ENCODE measurements around the gene PIP4K2B.

DNA sequence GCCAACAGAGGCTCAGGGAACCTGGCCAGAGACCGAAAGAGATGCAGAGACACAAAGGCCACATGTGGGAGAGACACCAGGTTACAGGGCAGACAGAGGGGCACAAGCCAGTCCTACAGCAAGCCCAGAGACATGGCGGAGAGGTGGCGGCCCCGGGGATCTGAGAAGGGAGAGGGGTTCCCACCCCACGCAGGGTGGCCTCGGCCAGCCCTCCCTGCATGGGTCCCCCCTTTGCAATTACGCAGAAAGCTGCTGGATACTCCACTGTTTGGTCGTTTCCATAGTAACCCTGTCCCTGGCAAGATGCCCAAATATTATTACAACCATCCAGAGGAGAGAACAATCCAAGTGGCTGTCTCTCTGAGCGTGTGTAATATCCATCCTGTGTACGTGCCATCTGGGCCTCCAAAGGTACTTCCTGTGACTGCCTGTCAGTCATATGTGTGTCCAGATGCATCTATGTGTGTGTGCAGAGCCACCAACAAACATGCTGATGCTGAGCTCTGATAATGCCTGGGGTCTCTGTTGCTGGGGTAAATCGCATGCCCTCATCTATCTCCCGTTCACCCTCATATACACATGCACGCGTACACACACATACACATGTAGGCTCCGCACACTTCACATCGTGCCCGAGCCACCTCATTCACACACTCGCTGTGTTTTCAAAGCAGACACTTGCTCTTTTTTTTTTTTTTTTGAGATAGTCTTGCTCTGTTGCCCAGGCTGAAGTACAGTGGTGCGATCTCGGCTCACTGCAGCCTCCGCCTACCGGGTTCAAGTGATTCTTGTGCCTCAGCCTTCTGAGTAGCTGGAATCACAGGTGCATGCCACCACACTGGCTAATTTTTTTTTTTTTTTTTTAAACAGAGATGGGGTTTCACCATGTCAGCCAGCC lies 56.7 kb downstream of the PIP4K2B start:
- TF ChIP-seq CTCF (IDR thresholded peaks at IDR 0.05), result no peak
- TF ChIP-seq POLR2AphosphoS5 (IDR thresholded peaks at IDR 0.05; ENCODE audit: low read depth, low read length), result no peak
- no peak for TF ChIP-seq REST (IDR thresholded peaks at IDR 0.05; ENCODE audit: insufficient read depth in 1 of 2, low read depth in 2 of 2, low read length in 1 of 2)

All from Panc1 (cell line).